Hepatocyte (in vitro differentiated cells): ENCODE results near the gene RMDN2.

Source experiments
- CTCF ChIP-seq: fragments of 200-600 bp; sonication (generic); IDR thresholded peaks from 2 replicates; pipeline ENCODE4 v1.5.1; 2016; ENCODE audit warnings: antibody characterized with exemption, mild to moderate bottlenecking; ENCODE audit not compliant: poor library complexity
- EZH2phosphoT487 ChIP-seq: fragments of 200-600 bp; sonication (generic); IDR thresholded peaks from one replicate; pipeline ENCODE4 v1.6.1; 2018; ENCODE audit warnings: antibody characterized with exemption, mild to moderate bottlenecking, low read depth, moderate library complexity; ENCODE audit not compliant: unreplicated experiment, severe bottlenecking

GRCh38 chr2:38017836-38018235, 92.7 kb downstream of the RMDN2 start:
- TF ChIP-seq CTCF (no peak), EZH2phosphoT487 (no peak)
